Osteocyte (in vitro differentiated cells): Measurements from ENCODE around the gene CDH4. TPM values are rescaled to one million over a fixed set of nuclear protein-coding genes. Genes with fewer than 3 reads are reported as not detected.

Source experiments
- DNase-seq: peaks from one replicate; pipeline ENCODE4 v3.0.0; 2021; ENCODE audit warnings: mixed read lengths; ENCODE audit not compliant: unreplicated experiment; ENCODE audit errors: extremely low spot score
- H3K27ac Mint-ChIP-seq: one replicate; pipeline ENCODE4 v1.8.0; 2021; ENCODE audit warnings: mild to moderate bottlenecking, mixed read lengths; ENCODE audit not compliant: unreplicated experiment
- H3K27me3 Mint-ChIP-seq: one replicate; pipeline ENCODE4 v1.8.0; 2021; ENCODE audit warnings: mixed read lengths; ENCODE audit not compliant: unreplicated experiment
- H3K36me3 Mint-ChIP-seq: one replicate; pipeline ENCODE4 v1.8.0; 2021; ENCODE audit warnings: mixed read lengths; ENCODE audit not compliant: unreplicated experiment
- H3K4me1 Mint-ChIP-seq: one replicate; pipeline ENCODE4 v1.8.0; 2021; ENCODE audit warnings: mixed read lengths; ENCODE audit not compliant: unreplicated experiment
- H3K4me3 Mint-ChIP-seq: one replicate; pipeline ENCODE4 v1.8.0; 2021; ENCODE audit warnings: mild to moderate bottlenecking, moderate library complexity, mixed read lengths; ENCODE audit not compliant: unreplicated experiment
- H3K9me3 Mint-ChIP-seq: one replicate; pipeline ENCODE4 v1.8.0; 2021; ENCODE audit warnings: mixed read lengths; ENCODE audit not compliant: unreplicated experiment
- CTCF ChIP-seq: fragments of 200-600 bp; sonication (generic); IDR thresholded peaks from 2 replicates; pipeline ENCODE4 v1.5.0; 2021; ENCODE audit warnings: antibody characterized with exemption, mild to moderate bottlenecking, moderate library complexity
- total RNA-seq: library from RNA; stranded (reverse); gene quantifications from 2 replicates; pipeline ENCODE4 v1.2.1, GENCODE V29; 2021

The CDH4 gene
- total RNA-seq, 1 donor from 2014 or later, result 1.3 TPM

- no peaks in the 10 kb centered on the region for H3K4me1 Mint-ChIP-seq
- H3K27ac Mint-ChIP-seq, result no peak overlapping the region
- DNase-seq, result no peak
- H3K4me3 Mint-ChIP-seq, result no peak overlapping the region
- H3K9me3 Mint-ChIP-seq, result peaks cover 3% of the 10 kb centered on the region
- no peaks in the 10 kb centered on the region for H3K36me3 Mint-ChIP-seq
- no peaks in the 10 kb centered on the region for H3K27me3 Mint-ChIP-seq
- TF ChIP-seq CTCF, result no peak
Measured at GRCh38 chr20:61905781-61906523, 653.9 kb downstream of the CDH4 start.

GRCh38 chr20:61907081-61907891 is 655.2 kb downstream of the CDH4 start:
- no peaks in the 10 kb centered on the region for H3K27me3 Mint-ChIP-seq
- H3K27ac Mint-ChIP-seq, result no peak overlapping the region

GRCh38 chr20:61908057-61909026 is 656.3 kb downstream of the CDH4 start:
- no peak for TF ChIP-seq CTCF
- DNase-seq, result no peak
- Mint-ChIP-seq H3K27me3 (no peaks in the 10 kb centered on the region), H3K4me3 (no peak overlapping the region), H3K27ac (no peak overlapping the region), H3K36me3 (no peaks in the 10 kb centered on the region), H3K9me3 (peaks cover 6% of the 10 kb centered on the region), H3K4me1 (no peaks in the 10 kb centered on the region)

More at GRCh38 chr20:61907081-61907891, 655.2 kb downstream of the CDH4 start:
- no peaks in the 10 kb centered on the region for H3K36me3 Mint-ChIP-seq
- no peak for DNase-seq
- no peaks in the 10 kb centered on the region for H3K4me1 Mint-ChIP-seq
- H3K4me3 Mint-ChIP-seq, result no peak overlapping the region
- peaks cover 6% of the 10 kb centered on the region for H3K9me3 Mint-ChIP-seq
- TF ChIP-seq CTCF, result no peak

- no peak overlapping the region for H3K4me3 Mint-ChIP-seq
- no peak for DNase-seq
- H3K36me3 Mint-ChIP-seq, result no peaks in the 10 kb centered on the region
- H3K9me3 Mint-ChIP-seq, result peaks cover 6% of the 10 kb centered on the region
- H3K4me1 Mint-ChIP-seq, result no peaks in the 10 kb centered on the region
- TF ChIP-seq CTCF, result no peak
- H3K27ac Mint-ChIP-seq, result no peak overlapping the region
- H3K27me3 Mint-ChIP-seq, result no peaks in the 10 kb centered on the region
Measured at GRCh38 chr20:61909028-61909427, 657.0 kb downstream of the CDH4 start.
